PC-9 (cell line): Measurements from ENCODE around the gene EMC10.

ENCODE experiments used
- CTCF ChIP-seq: fragments of 200-600 bp; sonication (generic); conservative IDR thresholded peaks from 2 replicates; pipeline ENCODE4 v1.6.1; 2017; ENCODE audit warnings: mixed run types, antibody characterized with exemption, mild to moderate bottlenecking, moderate library complexity
- EZH2 ChIP-seq: fragments of 200-600 bp; sonication (generic); IDR thresholded peaks from 2 replicates; pipeline ENCODE4 v1.8.0; 2017; ENCODE audit warnings: antibody characterized with exemption, low read depth

- TF ChIP-seq EZH2: no peak
- TF ChIP-seq CTCF: no peak
Observed at GRCh38 chr19:50434525-50434924, 41.8 kb upstream of the EMC10 start.
